Measurements from ENCODE around the gene ITSN1. TPM values are rescaled to one million over a fixed set of nuclear protein-coding genes. Genes with fewer than 3 reads are reported as not detected.
A peak's percentile ranks its signal among the peaks of the same experiment; 100 is the strongest.

The ITSN1 gene
- total and polyA plus RNA-seq, 2 experiments from 2014 or later = 35.5 to 57.1 TPM

DNA sequence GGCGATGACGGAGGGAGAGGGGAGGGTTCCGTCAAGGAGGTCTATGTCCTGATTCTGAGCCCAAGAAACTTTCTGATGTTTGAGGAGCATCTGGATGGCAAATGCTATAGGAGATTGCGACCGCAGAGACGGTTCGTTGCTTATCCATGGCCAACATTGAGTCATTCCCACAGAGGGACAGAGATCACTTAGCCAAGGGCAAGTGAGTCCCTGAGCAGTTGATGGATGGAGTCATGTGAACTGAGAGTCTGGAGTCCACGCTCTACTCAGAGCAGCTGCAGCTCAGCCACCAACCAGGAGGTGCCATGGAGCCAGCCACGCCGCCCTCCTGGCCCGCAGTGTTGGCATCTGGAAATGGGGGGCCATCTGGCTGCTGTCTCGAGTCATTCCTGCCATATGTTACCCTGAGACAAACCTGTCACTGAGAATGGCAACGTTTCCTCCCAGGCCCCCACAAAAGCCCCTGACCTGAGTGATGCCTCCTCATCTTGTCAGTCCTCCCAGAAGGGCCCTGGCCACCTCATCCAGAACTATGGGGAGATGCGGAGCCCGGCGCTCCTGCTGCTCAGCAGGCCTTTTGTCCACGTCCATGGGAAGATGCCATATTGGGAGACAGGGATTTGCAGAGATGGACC lies 214.7 kb downstream of the ITSN1 start:
- no peaks in the 10 kb centered on the region for H3K9me2 ChIP-seq (ENCODE audit: insufficient read depth)
- DNase-seq = no peak

DNA sequence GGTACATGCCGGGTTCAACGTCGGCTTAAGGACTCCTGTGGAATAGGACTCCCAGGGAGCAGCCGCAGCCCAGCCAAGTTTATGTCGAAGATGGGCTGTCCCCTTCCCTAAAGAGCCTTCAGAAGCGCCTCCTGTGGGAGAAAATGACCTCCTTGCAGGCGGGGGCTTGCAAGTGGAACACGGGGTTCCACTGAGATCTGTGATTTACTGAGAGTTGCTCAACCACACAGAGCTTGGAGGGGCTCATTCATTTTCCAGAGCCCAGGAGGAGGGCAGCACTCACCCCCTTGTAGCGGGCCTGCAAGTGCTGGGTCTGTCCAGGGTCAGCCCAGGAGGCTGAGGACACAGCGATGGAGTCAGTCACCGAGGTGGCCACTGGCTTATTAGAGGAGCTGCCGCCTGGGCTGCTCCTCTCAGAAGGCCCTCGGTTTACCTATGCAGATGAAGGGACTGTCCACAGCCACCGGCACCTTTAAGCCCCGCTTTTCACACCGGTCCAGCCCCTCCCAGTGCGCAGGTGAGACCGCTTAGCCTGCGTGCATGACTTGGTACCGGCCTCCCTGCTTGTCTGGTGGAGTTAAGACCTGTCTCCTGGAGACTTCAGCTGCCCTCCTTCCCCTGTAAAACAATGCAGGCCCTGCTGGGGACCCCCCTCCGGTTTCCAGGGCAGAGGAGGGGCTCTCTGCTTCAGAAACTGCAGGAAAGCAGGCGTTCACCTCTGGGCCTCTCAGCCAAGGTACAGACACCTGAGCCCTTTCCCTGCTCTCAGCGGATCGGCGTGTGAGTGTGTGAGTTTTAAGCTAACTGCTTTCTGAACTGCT lies 215.8 kb downstream of the ITSN1 start:
- Histone ChIP-seq H3K36me3 (ENCODE audit: low read depth) (no peaks in the 10 kb centered on the region), H3K79me2 (ENCODE audit: insufficient read depth) (no peaks in the 10 kb centered on the region), H4K20me1 (ENCODE audit: insufficient read depth) (no peaks in the 10 kb centered on the region), H3K9me3 (ENCODE audit: low read depth) (no peaks in the 10 kb centered on the region), H3K27me3 (replicated peaks; ENCODE audit: insufficient read depth) (no peaks in the 10 kb centered on the region), H3K4me2 (ENCODE audit: unreplicated experiment) (no peak overlapping the region), H3K27ac (no peak overlapping the region), H2AFZ (no peak overlapping the region), H3K4me1 (ENCODE audit: insufficient read depth) (no peaks in the 10 kb centered on the region), H3K9ac (no peak overlapping the region), H3K9me2 (ENCODE audit: insufficient read depth) (no peaks in the 10 kb centered on the region), H3K4me3 (no peak overlapping the region), H3F3A (ENCODE audit: insufficient read depth) (no peaks in the 10 kb centered on the region)
- in situ Hi-C loops (cut with MboI) = no loop called here
- WGBS, 2 experiments (ENCODE audit: low coverage in 1 of 2, low lambda C conversion rate in 2 of 2, missing lambda C conversion rate in 2 of 2) = 80 to 83% methylated on average over 25 of the region's 25 CpGs
- no peak for DNase-seq
- no peak for TF ChIP-seq EZH2phosphoT487 (IDR thresholded peaks at IDR 0.05; ENCODE audit: insufficient read depth, low read depth)

More for the DNA sequence above, 214.7 kb downstream of the ITSN1 start:
- Histone ChIP-seq H3K27me3 (replicated peaks; ENCODE audit: insufficient read depth) (no peaks in the 10 kb centered on the region), H3K4me1 (ENCODE audit: insufficient read depth) (no peaks in the 10 kb centered on the region), H3F3A (ENCODE audit: insufficient read depth) (no peaks in the 10 kb centered on the region), H3K36me3 (ENCODE audit: low read depth) (no peaks in the 10 kb centered on the region), H3K9me3 (ENCODE audit: low read depth) (no peaks in the 10 kb centered on the region), H3K27ac (no peak overlapping the region), H3K79me2 (ENCODE audit: insufficient read depth) (no peaks in the 10 kb centered on the region), H2AFZ (no peak overlapping the region), H3K4me2 (ENCODE audit: unreplicated experiment) (no peak overlapping the region), H3K9ac (no peak overlapping the region), H4K20me1 (ENCODE audit: insufficient read depth) (no peaks in the 10 kb centered on the region), H3K4me3 (no peak overlapping the region)
- 83% methylated on average over 16 to 17 of the region's 17 CpGs for WGBS, 2 experiments (ENCODE audit: low coverage in 1 of 2, low lambda C conversion rate in 2 of 2, missing lambda C conversion rate in 2 of 2)
- in situ Hi-C loops (cut with MboI) = no loop called here
- TF ChIP-seq EZH2 (IDR thresholded peaks at IDR 0.05; ENCODE audit: insufficient read depth, poor library complexity, severe bottlenecking) (no peak), EZH2phosphoT487 (IDR thresholded peaks at IDR 0.05; ENCODE audit: insufficient read depth, low read depth) (no peak)

DNA sequence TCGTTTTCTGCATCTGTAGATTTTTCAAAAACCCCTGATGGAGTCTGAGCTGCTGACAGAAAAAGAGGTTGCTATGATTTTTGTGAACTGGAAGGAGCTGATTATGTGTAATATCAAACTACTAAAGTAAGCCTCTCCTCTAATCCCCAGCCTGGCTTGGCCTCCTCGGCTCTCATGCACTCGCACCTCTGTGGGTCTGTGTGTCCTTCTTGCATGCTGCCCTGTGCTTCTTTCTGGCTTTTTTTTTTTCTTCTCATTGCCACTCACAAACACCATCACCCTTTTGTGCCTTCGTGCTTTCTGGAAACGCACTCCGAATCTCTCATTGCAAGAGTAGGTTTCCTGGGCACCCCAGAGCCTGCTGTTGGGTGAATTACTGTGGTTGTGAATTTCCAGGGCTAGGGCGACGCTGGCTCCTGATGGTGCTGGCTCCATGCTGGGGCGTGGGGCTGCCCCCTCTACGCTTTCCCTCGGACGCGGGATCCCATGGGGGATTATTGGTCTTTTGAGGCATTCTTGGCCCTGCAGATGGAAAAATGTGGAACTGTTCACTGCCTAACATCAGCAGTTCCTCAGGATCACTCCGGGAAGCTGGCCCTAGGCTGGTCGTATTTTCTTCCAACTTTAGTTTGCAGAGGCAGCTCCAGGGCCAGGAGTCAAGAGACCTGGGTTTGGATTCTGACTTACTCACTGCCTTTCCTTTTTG lies 216.5 kb downstream of the ITSN1 start:
- 23 to 26% methylated on average over 14 to 15 of the region's 15 CpGs for WGBS, 2 experiments (ENCODE audit: low coverage in 1 of 2, low lambda C conversion rate in 2 of 2, missing lambda C conversion rate in 2 of 2)
- no peaks in the 10 kb centered on the region for H3K36me3 ChIP-seq (ENCODE audit: low read depth)
- peak overlapping the region; percentile 19; the same call in 1 of the 2 replicates for H2AFZ ChIP-seq
- no peaks in the 10 kb centered on the region for H3F3A ChIP-seq (ENCODE audit: insufficient read depth)
- no peak for DNase-seq
- no peak overlapping the region for H3K4me2 ChIP-seq (ENCODE audit: unreplicated experiment)
- no peaks in the 10 kb centered on the region for H3K79me2 ChIP-seq (ENCODE audit: insufficient read depth)
- no peak overlapping the region for H3K4me3 ChIP-seq
- H4K20me1 ChIP-seq (ENCODE audit: insufficient read depth) = no peaks in the 10 kb centered on the region
- no peaks in the 10 kb centered on the region for H3K27me3 ChIP-seq (replicated peaks; ENCODE audit: insufficient read depth)
- in situ Hi-C loops (cut with MboI) = no loop called here
- no peaks in the 10 kb centered on the region for H3K4me1 ChIP-seq (ENCODE audit: insufficient read depth)
- no peaks in the 10 kb centered on the region for H3K9me2 ChIP-seq (ENCODE audit: insufficient read depth)
- H3K27ac ChIP-seq = no peak overlapping the region
- H3K9ac ChIP-seq = no peak overlapping the region
- TF ChIP-seq EZH2phosphoT487 (IDR thresholded peaks at IDR 0.05; ENCODE audit: insufficient read depth, low read depth) = no peak
- no peak for TF ChIP-seq EZH2 (IDR thresholded peaks at IDR 0.05; ENCODE audit: insufficient read depth, poor library complexity, severe bottlenecking)
- H3K9me3 ChIP-seq (ENCODE audit: low read depth) = no peaks in the 10 kb centered on the region

DNA sequence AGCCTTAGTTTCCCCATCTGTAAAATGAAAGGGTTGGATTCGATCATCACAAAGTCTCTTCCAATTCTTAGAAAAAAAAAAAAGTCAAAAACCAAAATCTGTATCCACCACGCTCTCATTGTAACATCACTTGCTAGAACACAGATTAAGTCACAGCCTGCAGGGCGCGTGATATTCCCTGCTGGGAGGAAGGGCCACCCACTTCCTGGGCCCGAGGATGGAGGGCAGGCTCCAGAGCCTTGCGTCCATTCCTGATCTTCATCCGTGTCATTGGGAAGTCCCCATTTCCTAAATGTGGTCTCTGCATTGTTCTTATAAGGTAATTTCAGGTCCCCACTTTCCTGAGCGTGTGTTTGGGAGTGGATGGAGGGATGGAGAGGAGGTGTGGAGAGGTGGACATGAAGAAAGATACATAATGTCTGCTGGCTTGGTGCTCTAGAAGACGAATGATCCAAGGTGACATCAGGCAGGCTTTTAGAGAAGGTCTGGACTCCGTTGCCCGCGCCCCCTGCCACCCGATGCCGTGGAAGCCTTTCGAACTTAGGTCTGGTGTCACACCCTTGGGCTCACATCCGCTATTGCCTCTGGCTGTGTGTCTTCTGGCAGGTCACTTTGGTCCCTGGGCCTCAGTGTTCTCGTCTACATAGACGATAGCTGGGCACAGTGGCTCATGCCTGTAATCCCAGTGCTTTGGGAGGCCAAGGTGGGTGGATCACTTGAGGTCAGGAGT lies 217.2 kb downstream of the ITSN1 start:
- H3K36me3 ChIP-seq (ENCODE audit: low read depth) = no peaks in the 10 kb centered on the region
- peak overlapping the region; percentile 19; the same call in 1 of the 2 replicates for H2AFZ ChIP-seq
- in situ Hi-C loops (cut with MboI) = no loop called here
- H3K4me2 ChIP-seq (ENCODE audit: unreplicated experiment) = no peak overlapping the region
- no peak overlapping the region for H3K27ac ChIP-seq
- no peak overlapping the region for H3K4me3 ChIP-seq
- H3K9me2 ChIP-seq (ENCODE audit: insufficient read depth) = no peaks in the 10 kb centered on the region
- WGBS, 2 experiments (ENCODE audit: low coverage in 1 of 2, low lambda C conversion rate in 2 of 2, missing lambda C conversion rate in 2 of 2) = 74 to 76% methylated on average over 18 of the region's 18 CpGs
- H3K27me3 ChIP-seq (replicated peaks; ENCODE audit: insufficient read depth) = no peaks in the 10 kb centered on the region
- no peaks in the 10 kb centered on the region for H3K9me3 ChIP-seq (ENCODE audit: low read depth)
- H3K79me2 ChIP-seq (ENCODE audit: insufficient read depth) = no peaks in the 10 kb centered on the region
- no peaks in the 10 kb centered on the region for H4K20me1 ChIP-seq (ENCODE audit: insufficient read depth)
- H3K9ac ChIP-seq = no peak overlapping the region
- TF ChIP-seq EZH2phosphoT487 (IDR thresholded peaks at IDR 0.05; ENCODE audit: insufficient read depth, low read depth) (no peak), EZH2 (IDR thresholded peaks at IDR 0.05; ENCODE audit: insufficient read depth, poor library complexity, severe bottlenecking) (no peak)
- DNase-seq = no peak
- no peaks in the 10 kb centered on the region for H3K4me1 ChIP-seq (ENCODE audit: insufficient read depth)
- H3F3A ChIP-seq (ENCODE audit: insufficient read depth) = no peaks in the 10 kb centered on the region
